ENCODE results near the gene OR6M1. TPM values are rescaled to one million over a fixed set of nuclear protein-coding genes. Genes with fewer than 3 reads are reported as not detected.

The OR6M1 gene
- total RNA-seq, 2 experiments from 2014 or later = not detected

DNA sequence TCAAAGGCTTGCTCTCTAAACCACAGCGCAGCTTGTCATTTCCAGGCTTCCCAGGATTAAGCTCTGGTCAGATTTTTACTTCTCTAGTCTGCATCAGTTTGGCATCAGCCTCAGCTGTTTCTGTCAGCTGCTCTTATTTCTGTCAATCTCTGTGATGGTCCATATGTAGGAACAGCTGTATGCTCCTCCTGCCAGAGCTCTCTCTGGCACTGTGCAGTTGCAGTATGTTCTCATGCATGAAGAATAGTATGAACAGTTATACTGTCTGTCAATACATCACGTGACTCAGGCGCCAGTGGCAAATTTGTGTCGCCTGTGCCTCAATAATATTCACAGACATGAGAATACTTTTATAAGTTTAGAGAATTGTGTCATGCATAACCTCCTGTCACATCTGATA is 6.7 kb downstream of the OR6M1 start:
- peaks cover 6% of the 10 kb centered on the region for H3K27me3 Mint-ChIP-seq
- H3K4me3 Mint-ChIP-seq = no peak overlapping the region
- intact Hi-C loops (cut with micrococcal nuclease) = no loop called here
- ChIA-PET CTCF (no interaction called here), POLR2A (no interaction called here)
- no peaks in the 10 kb centered on the region for H3K9me3 Mint-ChIP-seq
- TF ChIP-seq, protein P1, sequence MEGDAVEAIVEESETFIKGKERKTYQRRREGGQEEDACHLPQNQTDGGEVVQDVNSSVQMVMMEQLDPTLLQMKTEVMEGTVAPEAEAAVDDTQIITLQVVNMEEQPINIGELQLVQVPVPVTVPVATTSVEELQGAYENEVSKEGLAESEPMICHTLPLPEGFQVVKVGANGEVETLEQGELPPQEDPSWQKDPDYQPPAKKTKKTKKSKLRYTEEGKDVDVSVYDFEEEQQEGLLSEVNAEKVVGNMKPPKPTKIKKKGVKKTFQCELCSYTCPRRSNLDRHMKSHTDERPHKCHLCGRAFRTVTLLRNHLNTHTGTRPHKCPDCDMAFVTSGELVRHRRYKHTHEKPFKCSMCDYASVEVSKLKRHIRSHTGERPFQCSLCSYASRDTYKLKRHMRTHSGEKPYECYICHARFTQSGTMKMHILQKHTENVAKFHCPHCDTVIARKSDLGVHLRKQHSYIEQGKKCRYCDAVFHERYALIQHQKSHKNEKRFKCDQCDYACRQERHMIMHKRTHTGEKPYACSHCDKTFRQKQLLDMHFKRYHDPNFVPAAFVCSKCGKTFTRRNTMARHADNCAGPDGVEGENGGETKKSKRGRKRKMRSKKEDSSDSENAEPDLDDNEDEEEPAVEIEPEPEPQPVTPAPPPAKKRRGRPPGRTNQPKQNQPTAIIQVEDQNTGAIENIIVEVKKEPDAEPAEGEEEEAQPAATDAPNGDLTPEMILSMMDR (IDR thresholded peaks at IDR 0.05) = no peak
- H3K4me1 Mint-ChIP-seq (ENCODE audit: low read depth) = no peaks in the 10 kb centered on the region
- H3K27ac Mint-ChIP-seq = no peak overlapping the region
- no peak for DNase-seq
- no peaks in the 10 kb centered on the region for H3K36me3 Mint-ChIP-seq (ENCODE audit: low read depth)
- ATAC-seq = no peak

- ChIA-PET POLR2A (no interaction called here), CTCF (no interaction called here)
- H3K4me1 Mint-ChIP-seq (ENCODE audit: low read depth) = no peaks in the 10 kb centered on the region
- H3K36me3 Mint-ChIP-seq (ENCODE audit: low read depth) = no peaks in the 10 kb centered on the region
- intact Hi-C loops (cut with micrococcal nuclease) = no loop called here
- H3K27ac Mint-ChIP-seq = no peak overlapping the region
- H3K9me3 Mint-ChIP-seq = no peaks in the 10 kb centered on the region
- ATAC-seq (no peak), DNase-seq (no peak)
- H3K27me3 Mint-ChIP-seq = peaks cover 10% of the 10 kb centered on the region
- TF ChIP-seq, protein P1 (IDR thresholded peaks at IDR 0.05) = no peak
- no peak overlapping the region for H3K4me3 Mint-ChIP-seq
These were observed 7.5 kb downstream of the OR6M1 start for GRCh38 chr11:123798513-123799252.

DNA sequence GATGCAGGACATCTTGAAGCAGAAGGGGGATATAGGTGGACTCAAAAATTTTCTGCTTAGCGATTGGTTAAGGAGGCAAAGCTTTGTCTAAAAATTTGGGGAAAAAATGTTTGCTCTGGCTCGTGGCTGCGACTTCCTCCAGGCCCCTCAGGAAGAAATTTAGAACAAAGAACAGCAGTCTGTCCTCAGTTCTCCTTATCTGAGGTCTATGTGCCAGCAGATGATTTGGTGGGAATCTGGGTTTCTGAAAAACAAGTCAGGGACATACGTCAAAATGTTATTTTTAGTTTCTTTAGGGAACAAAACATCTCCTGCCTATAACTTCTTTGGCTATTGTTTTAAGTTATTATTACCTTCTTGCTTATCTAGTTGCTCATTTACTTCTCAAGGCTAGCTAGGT is 8.1 kb downstream of the OR6M1 start:
- H3K4me1 Mint-ChIP-seq (ENCODE audit: low read depth) = no peaks in the 10 kb centered on the region
- peaks cover 13% of the 10 kb centered on the region for H3K27me3 Mint-ChIP-seq
- intact Hi-C loops (cut with micrococcal nuclease) = no loop called here
- H3K9me3 Mint-ChIP-seq = no peaks in the 10 kb centered on the region
- TF ChIP-seq, protein P1 (IDR thresholded peaks at IDR 0.05) = no peak
- no peaks in the 10 kb centered on the region for H3K36me3 Mint-ChIP-seq (ENCODE audit: low read depth)
- POLR2A ChIA-PET = no interaction called here
- CTCF ChIA-PET = no interaction called here
- ATAC-seq (no peak), DNase-seq (no peak)
- no peak overlapping the region for H3K4me3 Mint-ChIP-seq
- no peak overlapping the region for H3K27ac Mint-ChIP-seq

DNA sequence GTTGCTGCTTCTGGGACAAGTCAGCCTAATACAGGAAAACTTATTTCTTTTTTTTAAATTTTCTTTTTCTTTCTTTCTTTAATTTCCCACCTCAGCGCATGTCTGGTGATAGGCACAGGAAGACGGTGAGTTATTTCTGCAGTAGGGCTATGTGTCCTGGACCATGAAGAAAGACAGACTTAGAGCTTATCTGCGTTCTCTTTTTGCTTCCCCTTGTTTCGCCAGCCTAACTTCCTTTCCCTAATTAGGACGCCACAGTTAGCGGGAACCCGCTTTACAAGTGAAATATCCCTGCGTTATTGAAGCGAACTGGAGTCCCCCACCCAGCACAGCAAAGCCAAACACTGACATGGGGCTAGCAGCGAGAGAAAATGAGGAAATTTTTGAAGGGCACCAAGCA is 8.6 kb downstream of the OR6M1 start:
- DNase-seq = no peak
- Mint-ChIP-seq H3K9me3 (no peaks in the 10 kb centered on the region), H3K4me1 (ENCODE audit: low read depth) (no peaks in the 10 kb centered on the region), H3K27me3 (peaks cover 13% of the 10 kb centered on the region), H3K27ac (no peak overlapping the region), H3K4me3 (no peak overlapping the region), H3K36me3 (ENCODE audit: low read depth) (no peaks in the 10 kb centered on the region)
- TF ChIP-seq, protein P1 (IDR thresholded peaks at IDR 0.05) = no peak
- ChIA-PET POLR2A (no interaction called here), CTCF (no interaction called here)
- intact Hi-C loops (cut with micrococcal nuclease) = no loop called here
- ATAC-seq = no peak

DNA sequence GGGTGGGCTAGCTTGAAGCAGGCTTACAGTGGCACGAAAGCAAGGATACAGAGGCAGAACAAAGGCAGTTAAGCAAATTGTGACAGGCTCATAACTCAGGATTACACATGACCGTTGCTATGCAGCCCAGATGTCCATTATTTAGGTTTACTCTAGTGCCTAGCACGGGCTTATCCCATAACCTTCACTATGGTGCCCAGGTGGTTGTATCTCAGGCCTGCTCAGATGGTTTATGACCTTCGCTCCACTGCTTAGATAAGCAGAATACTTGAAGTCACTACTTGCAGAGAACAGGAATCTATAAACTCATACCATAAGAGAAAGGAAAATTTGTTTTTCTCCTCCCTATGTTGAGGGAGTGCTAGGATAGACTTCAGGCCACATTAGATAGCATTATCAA is 9.0 kb downstream of the OR6M1 start:
- Mint-ChIP-seq H3K36me3 (ENCODE audit: low read depth) (no peaks in the 10 kb centered on the region), H3K4me3 (no peak overlapping the region), H3K4me1 (ENCODE audit: low read depth) (no peaks in the 10 kb centered on the region), H3K27ac (no peak overlapping the region), H3K9me3 (no peaks in the 10 kb centered on the region), H3K27me3 (peaks cover 13% of the 10 kb centered on the region)
- ATAC-seq = no peak
- ChIA-PET POLR2A (no interaction called here), CTCF (no interaction called here)
- intact Hi-C loops (cut with micrococcal nuclease) = no loop called here
- TF ChIP-seq, protein P1 (IDR thresholded peaks at IDR 0.05) = no peak
- no peak for DNase-seq

Measured in activated CD8-positive, alpha-beta T cell treated with anti-CD3 and anti-CD28 coated beads for 36 hours (primary cell).